ENCODE data around the gene TTPAL.

TTPAL gene

DNA sequence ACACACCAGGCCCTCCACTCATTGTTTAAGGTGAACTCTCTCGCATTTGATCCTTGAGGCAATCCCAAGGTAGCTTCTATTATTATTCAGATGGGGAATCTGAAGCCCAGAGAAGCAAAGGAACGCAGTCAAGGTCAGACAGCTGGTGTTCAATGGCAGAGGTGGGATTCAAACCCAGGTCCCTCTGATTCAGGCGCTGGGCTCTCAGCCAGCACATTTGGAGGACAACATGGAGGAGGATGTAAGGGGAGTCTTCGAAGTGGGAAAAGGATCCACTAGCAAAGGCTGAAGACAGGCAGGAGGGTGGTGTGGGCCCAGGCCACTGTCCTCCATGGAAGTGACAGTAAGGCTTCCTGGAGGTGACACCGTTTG is 13.9 kb upstream of the TTPAL start:
- no peak overlapping the region for H3K27ac ChIP-seq (ENCODE audit: poor library complexity, severe bottlenecking)
- no peak for ATAC-seq (ENCODE audit: low read depth)

DNA sequence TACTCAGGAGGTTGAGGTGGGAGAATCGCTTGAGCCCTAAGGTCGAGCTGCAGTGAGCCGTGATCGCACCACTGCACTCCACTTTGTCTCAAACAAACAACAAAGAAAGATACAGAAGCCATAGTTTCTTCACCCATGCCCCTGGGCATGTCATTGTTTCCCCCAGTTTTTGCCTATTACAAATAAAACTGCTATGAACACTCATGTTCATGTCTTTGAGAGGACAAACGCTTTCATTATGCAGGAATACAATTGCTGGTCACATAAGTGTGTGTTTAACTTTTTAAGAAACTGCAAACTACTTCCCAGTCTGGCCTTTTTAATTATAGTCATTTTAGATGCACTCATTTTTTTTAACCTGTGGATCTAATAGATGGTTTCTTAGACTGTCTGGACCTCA is 12.2 kb upstream of the TTPAL start:
- Histone ChIP-seq H3K27me3 (ENCODE audit: insufficient read depth, poor library complexity, severe bottlenecking) (no peaks in the 10 kb centered on the region), H3K27ac (ENCODE audit: poor library complexity, severe bottlenecking) (no peak overlapping the region), H3K4me3 (ENCODE audit: severe bottlenecking) (no peak overlapping the region), H3K4me1 (ENCODE audit: insufficient read depth, poor library complexity, severe bottlenecking) (no peaks in the 10 kb centered on the region), H3K9me3 (ENCODE audit: severe bottlenecking) (no peaks in the 10 kb centered on the region), H3K36me3 (ENCODE audit: low read depth) (no peaks in the 10 kb centered on the region)
- DNase-seq (ENCODE audit: low spot score) (no peak), ATAC-seq (ENCODE audit: low read depth) (no peak)
- TF ChIP-seq, protein P1, sequence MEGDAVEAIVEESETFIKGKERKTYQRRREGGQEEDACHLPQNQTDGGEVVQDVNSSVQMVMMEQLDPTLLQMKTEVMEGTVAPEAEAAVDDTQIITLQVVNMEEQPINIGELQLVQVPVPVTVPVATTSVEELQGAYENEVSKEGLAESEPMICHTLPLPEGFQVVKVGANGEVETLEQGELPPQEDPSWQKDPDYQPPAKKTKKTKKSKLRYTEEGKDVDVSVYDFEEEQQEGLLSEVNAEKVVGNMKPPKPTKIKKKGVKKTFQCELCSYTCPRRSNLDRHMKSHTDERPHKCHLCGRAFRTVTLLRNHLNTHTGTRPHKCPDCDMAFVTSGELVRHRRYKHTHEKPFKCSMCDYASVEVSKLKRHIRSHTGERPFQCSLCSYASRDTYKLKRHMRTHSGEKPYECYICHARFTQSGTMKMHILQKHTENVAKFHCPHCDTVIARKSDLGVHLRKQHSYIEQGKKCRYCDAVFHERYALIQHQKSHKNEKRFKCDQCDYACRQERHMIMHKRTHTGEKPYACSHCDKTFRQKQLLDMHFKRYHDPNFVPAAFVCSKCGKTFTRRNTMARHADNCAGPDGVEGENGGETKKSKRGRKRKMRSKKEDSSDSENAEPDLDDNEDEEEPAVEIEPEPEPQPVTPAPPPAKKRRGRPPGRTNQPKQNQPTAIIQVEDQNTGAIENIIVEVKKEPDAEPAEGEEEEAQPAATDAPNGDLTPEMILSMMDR (IDR thresholded peaks at IDR 0.05; ENCODE audit: poor library complexity, severe bottlenecking): no peak

More for the DNA sequence above, 13.9 kb upstream of the TTPAL start:
- Histone ChIP-seq H3K9me3 (ENCODE audit: severe bottlenecking) (no peaks in the 10 kb centered on the region), H3K36me3 (ENCODE audit: low read depth) (no peaks in the 10 kb centered on the region), H3K4me1 (ENCODE audit: insufficient read depth, poor library complexity, severe bottlenecking) (no peaks in the 10 kb centered on the region), H3K27me3 (ENCODE audit: insufficient read depth, poor library complexity, severe bottlenecking) (no peaks in the 10 kb centered on the region), H3K4me3 (ENCODE audit: severe bottlenecking) (no peak overlapping the region)
- TF ChIP-seq, protein P1 (IDR thresholded peaks at IDR 0.05; ENCODE audit: poor library complexity, severe bottlenecking): no peak
- DNase-seq (ENCODE audit: low spot score): no peak

DNA sequence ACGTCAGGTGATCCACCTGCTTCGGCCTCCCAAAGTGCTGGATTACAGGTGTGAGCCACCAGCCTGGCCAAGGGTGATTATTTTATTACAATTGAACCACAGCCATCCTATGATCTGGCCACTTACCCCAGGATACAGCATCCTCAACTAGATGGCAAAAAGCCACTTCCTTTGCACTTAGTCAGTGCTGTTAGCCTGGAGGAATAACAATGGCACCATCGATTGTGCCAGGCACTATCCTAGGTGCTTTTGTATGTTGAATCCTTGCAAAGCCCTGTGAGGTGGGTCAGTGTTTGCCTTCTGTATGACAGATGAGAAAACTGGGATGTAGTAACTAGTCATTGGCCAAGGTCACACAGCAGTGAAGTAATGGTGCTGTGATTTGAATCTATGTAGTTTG is 11.2 kb upstream of the TTPAL start:
- no peaks in the 10 kb centered on the region for H3K4me1 ChIP-seq (ENCODE audit: insufficient read depth, poor library complexity, severe bottlenecking)
- H3K4me3 ChIP-seq (ENCODE audit: severe bottlenecking): no peak overlapping the region
- no peak overlapping the region for H3K27ac ChIP-seq (ENCODE audit: poor library complexity, severe bottlenecking)
- H3K9me3 ChIP-seq (ENCODE audit: severe bottlenecking): no peaks in the 10 kb centered on the region
- H3K36me3 ChIP-seq (ENCODE audit: low read depth): no peaks in the 10 kb centered on the region
- H3K27me3 ChIP-seq (ENCODE audit: insufficient read depth, poor library complexity, severe bottlenecking): no peaks in the 10 kb centered on the region
- DNase-seq (ENCODE audit: low spot score) (no peak), ATAC-seq (ENCODE audit: low read depth) (0 out of 3 replicates have a peak, but pooled peaks have one; percentile 14)
- TF ChIP-seq, protein P1 (IDR thresholded peaks at IDR 0.05; ENCODE audit: poor library complexity, severe bottlenecking): no peak

DNA sequence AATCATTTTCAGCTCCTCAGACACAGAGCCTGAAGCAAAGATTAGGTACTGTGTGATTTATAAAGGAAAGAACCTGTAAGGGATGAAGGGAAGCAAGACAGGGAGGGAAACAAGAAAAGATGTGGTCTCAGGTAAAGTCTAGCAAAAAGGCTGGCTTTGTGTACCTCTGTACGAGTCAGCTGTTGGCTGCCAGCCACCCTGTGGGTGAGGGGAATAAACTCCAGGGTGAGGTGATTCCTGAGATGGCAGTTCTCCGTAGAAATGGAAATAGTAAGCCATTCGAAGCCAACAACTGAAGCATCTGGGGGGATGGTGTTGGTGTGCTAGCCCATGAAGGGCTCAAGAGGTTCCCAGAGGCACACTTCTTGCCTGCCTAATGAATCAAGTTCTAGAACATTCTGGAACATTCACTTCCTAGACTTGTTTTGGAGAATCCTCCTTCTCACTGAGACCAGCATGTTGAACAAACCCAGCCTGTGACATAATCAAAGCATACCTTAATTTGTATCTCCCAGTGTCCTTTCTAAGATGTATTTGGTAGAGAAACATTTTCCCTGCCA is 10.6 kb upstream of the TTPAL start:
- TF ChIP-seq, protein P1 (IDR thresholded peaks at IDR 0.05; ENCODE audit: poor library complexity, severe bottlenecking): no peak
- no peaks in the 10 kb centered on the region for H3K27me3 ChIP-seq (ENCODE audit: insufficient read depth, poor library complexity, severe bottlenecking)
- H3K9me3 ChIP-seq (ENCODE audit: severe bottlenecking): no peaks in the 10 kb centered on the region
- H3K27ac ChIP-seq (ENCODE audit: poor library complexity, severe bottlenecking): no peak overlapping the region
- DNase-seq (ENCODE audit: low spot score) (no peak), ATAC-seq (ENCODE audit: low read depth) (peak; percentile 39; the same call in 1 of the 3 replicates)
- no peaks in the 10 kb centered on the region for H3K4me1 ChIP-seq (ENCODE audit: insufficient read depth, poor library complexity, severe bottlenecking)
- no peaks in the 10 kb centered on the region for H3K36me3 ChIP-seq (ENCODE audit: low read depth)
- H3K4me3 ChIP-seq (ENCODE audit: severe bottlenecking): no peak overlapping the region

DNA sequence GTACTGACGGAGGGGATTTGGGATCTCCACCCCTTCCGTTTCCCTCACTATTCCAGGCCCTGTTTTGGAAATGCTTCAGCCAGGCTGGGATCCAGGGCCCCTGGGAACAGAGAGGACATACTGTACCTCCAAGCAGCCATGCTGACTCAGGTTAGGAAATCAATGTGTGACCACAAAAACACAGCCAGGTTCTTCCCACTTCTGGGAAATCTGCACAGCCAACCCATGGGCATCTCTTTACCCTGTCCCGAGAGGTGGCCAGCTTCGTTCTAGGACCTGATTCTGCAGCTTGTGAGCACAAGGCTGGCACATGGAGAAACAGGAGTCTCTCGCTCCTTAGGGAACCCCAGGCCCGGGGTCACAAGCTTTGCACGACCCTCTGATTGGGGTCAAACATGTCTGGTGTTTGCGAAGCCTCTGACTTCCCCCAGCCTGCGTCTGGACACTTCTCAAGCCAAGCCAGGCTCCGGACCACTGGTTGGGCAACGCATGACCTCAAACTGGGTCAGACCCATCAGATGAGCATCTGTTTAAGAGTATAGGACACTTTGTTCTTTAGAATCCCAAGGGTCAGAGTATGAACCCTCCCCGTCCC is 8.3 kb upstream of the TTPAL start:
- Histone ChIP-seq H3K27me3 (ENCODE audit: insufficient read depth, poor library complexity, severe bottlenecking) (no peaks in the 10 kb centered on the region), H3K36me3 (ENCODE audit: low read depth) (no peaks in the 10 kb centered on the region), H3K4me3 (ENCODE audit: severe bottlenecking) (no peak overlapping the region), H3K9me3 (ENCODE audit: severe bottlenecking) (no peaks in the 10 kb centered on the region), H3K27ac (ENCODE audit: poor library complexity, severe bottlenecking) (no peak overlapping the region), H3K4me1 (ENCODE audit: insufficient read depth, poor library complexity, severe bottlenecking) (no peaks in the 10 kb centered on the region)
- TF ChIP-seq, protein P1 (IDR thresholded peaks at IDR 0.05; ENCODE audit: poor library complexity, severe bottlenecking): no peak
- ATAC-seq (ENCODE audit: low read depth) (no peak), DNase-seq (ENCODE audit: low spot score) (no peak)

All from RWPE2 (cell line).